Heart left ventricle (tissue), 16 donors: ENCODE results near the gene CDC27. TPM values are rescaled to one million over a fixed set of nuclear protein-coding genes. Genes with fewer than 3 reads are reported as not detected.
A peak's percentile ranks its signal among the peaks of the same experiment; 100 is the strongest.
"Not testable (repeated sequence)": the region's sequence is repeated elsewhere in the genome, so short reads cannot be mapped to it uniquely, and the experiment has no call there.

Experiments
- ATAC-seq, 4 donors: fragments of 200-7000 bp; cut with Tn5 transposase; one replicate each; pipeline ENCODE4 v1.9.1; 2020 to 2022; ENCODE audit warnings: moderate library complexity in 4 of 4, mild to moderate bottlenecking in 3 of 4, moderate number of reproducible peaks in 1 of 4
- DNase-seq, 5 donors: peaks; one replicate each; pipeline ENCODE4 v3.0.0-alpha.2; 2020
- H3K27ac ChIP-seq, 12 donors: fragments of 200-600 bp; sonication (generic) in 4 of 12; one replicate each; pipeline versions ENCODE4 v1.5.0 to v1.8.0; 2016 to 2022; ENCODE audit warnings: mild to moderate bottlenecking in 2 of 12
- H3K27me3 ChIP-seq, 9 donors: fragments of 200-600 bp; sonication (generic) in 2 of 9; one replicate each; pipeline versions ENCODE4 v1.5.1 to v1.8.0; 2016 to 2022; ENCODE audit warnings: mild to moderate bottlenecking in 3 of 9
- H3K36me3 ChIP-seq, 9 donors: fragments of 200-600 bp; sonication (generic) in 2 of 9; one replicate each; pipeline versions ENCODE4 v1.5.0 to v1.8.0; 2018 to 2022; ENCODE audit warnings: mild to moderate bottlenecking in 2 of 9
- H3K4me1 ChIP-seq, 12 donors: fragments of 200-600 bp; sonication (generic) in 4 of 12; one replicate each; pipeline versions ENCODE4 v1.5.0 to v1.8.0; 2016 to 2022; ENCODE audit warnings: mild to moderate bottlenecking in 3 of 12
- H3K4me3 ChIP-seq, 12 donors: fragments of 200-600 bp; sonication (generic) in 4 of 12; one replicate each; pipeline versions ENCODE4 v1.5.0 to v1.8.0; 2017 to 2022; ENCODE audit warnings: mild to moderate bottlenecking in 9 of 12, moderate library complexity in 4 of 12
- H3K9me3 ChIP-seq, 12 donors: fragments of 200-600 bp; sonication (generic) in 4 of 12; one replicate each; pipeline versions ENCODE4 v1.5.0 to v1.8.0; 2016 to 2022; ENCODE audit warnings: mild to moderate bottlenecking in 1 of 12
- CTCF ChIP-seq, 12 donors: fragments of 200-600 bp; sonication (generic) in 4 of 12; IDR thresholded peaks; one replicate each; pipeline versions ENCODE4 v1.5.0 to v1.8.0; 2018 to 2022; ENCODE audit warnings: antibody characterized with exemption in 12 of 12, mild to moderate bottlenecking in 5 of 12
- POLR2A ChIP-seq, 2 donors: fragments of 450-650 bp; IDR thresholded peaks; one replicate each; pipeline ENCODE4 v1.6.1; 2017; ENCODE audit warnings: antibody characterized with exemption in 2 of 2, mild to moderate bottlenecking in 2 of 2, moderate library complexity in 2 of 2
- WGBS, 4 donors: extraction: QIAGEN DNeasy Blood & Tissue Kit in 2 of 4; methylation state at CpG; one replicate each; pipeline versions ENCODE4 v1.1.5 to v1.1.7; 2013 to 2018; 5-methylcytosine and 5-hydroxymethylcytosine counted together
- intact Hi-C, 10 donors: fragments of 100-400 bp; cut with DNase I; formaldehyde crosslinking; loops; one replicate each; pipeline versions ENCODE4 v1.11.1 to v1.14.2; 2022
- polyA plus RNA-seq, 2 donors: library from polyadenylated mRNA; stranded (reverse); fragments of 200-250 nt; gene quantifications; one replicate each; pipeline ENCODE4 v1.2.3, GENCODE V29; 2013
- total RNA-seq, 9 donors: library from RNA; depleted of rRNA in 2 of 9; stranded (reverse); fragments of >200 nt in 2 of 9; fragmentation: NEBNext Ultra II Directional in 3 of 9; extraction: Animal tissue kit (Norgen Biotek cat#: 25700) in 3 of 9; gene quantifications; one replicate each; pipeline versions ENCODE4 v1.1.0 to v1.2.4, GENCODE V29; 2016 to 2023
- donor health status: ischemic (EF 13 %, LVEDD 7.1; RV severe dilation, severe dysfunction).
- donor health status: healthy with polysubstance abuse.
- donor health status: DM: no; HTN: yes; CAD: no.
- donor health status: DM: no; HTN: no; CAD: no.
- donor health status: ischemic (EF 25% LVEDD 6.9; RV normal size, moderate dysfunction).
- donor health status: ischemic (EF 25% LVEDD 5.7; RV mildly dilated, moderate dysfunction).
- donor health status: healthy.
- donor health status: DM: yes; HTN: yes; CAD: no.
- donor health status: ischemic (EF 35%, LVEDD 5.7; RV mildly dilated, moderate dysfunction).
- donor health status: nonischemic (EF 11% LVEDD 7.7; RV severe dilation, severe dysfunction).
- donor health status: DM: yes; HTN: yes; CAD: no.
- donor health status: PGD.
- donor health status: ischemic (EF 29% LVEDD 5.4; RV normal size, mild dysfunction).
- donor health status: nonischemic (EF 23%, LVEDD 6.1; RV moderate dilation, normal function).

CDC27 gene
- total and polyA plus RNA-seq, 11 donors, result 10.4 to 110 (median 78.0) TPM

- Histone ChIP-seq H3K4me1 (peaks cover 0 to 82% (median 55%) of the 10 kb centered on the region in 12 donors), H3K36me3 (peaks cover 0 to 68% (median 52%) of the 10 kb centered on the region in 9 donors), H3K27ac (no peak overlapping the region), H3K4me3 (no peak overlapping the region), H3K27me3 (no peaks in the 10 kb centered on the region), H3K9me3 (no peaks in the 10 kb centered on the region)
- WGBS, 4 donors, result 78 to 99% (median 88%) methylated on average over 3 of the region's 3 CpGs
- intact Hi-C loops, result no loop called here
- TF ChIP-seq CTCF (IDR thresholded peaks at IDR 0.05), result no peak
- ATAC-seq (peak in 2 of 4 donors; percentile 38 to 55), DNase-seq (no peak)
These were observed 10.0 kb downstream of the CDC27 start for GRCh38 chr17:47179141-47179540.

GRCh38 chr17:47177261-47177660 is 11.8 kb downstream of the CDC27 start:
- no peak overlapping the region for H3K4me3 ChIP-seq
- H3K27ac ChIP-seq, result no peak overlapping the region
- H3K36me3 ChIP-seq, result peaks cover 0 to 83% (median 69%) of the 10 kb centered on the region in 9 donors
- H3K9me3 ChIP-seq, result no peaks in the 10 kb centered on the region
- H3K27me3 ChIP-seq, result no peaks in the 10 kb centered on the region
- no peak for DNase-seq
- 91 to 96% (median 93%) methylated on average over 7 of the region's 7 CpGs for WGBS, 4 donors
- no peak for ATAC-seq
- H3K4me1 ChIP-seq, result peaks cover 0 to 78% (median 41%) of the 10 kb centered on the region in 12 donors
- intact Hi-C loops, result no loop called here
- no peak for TF ChIP-seq POLR2A (IDR thresholded peaks at IDR 0.05)
- no peak for TF ChIP-seq CTCF (IDR thresholded peaks at IDR 0.05)

GRCh38 chr17:47176389-47176826 is 12.7 kb downstream of the CDC27 start:
- Histone ChIP-seq H3K36me3 (peaks cover 0 to 83% (median 69%) of the 10 kb centered on the region in 9 donors), H3K27ac (no peak overlapping the region), H3K9me3 (no peaks in the 10 kb centered on the region), H3K4me1 (peaks cover 0 to 74% (median 33%) of the 10 kb centered on the region in 12 donors), H3K4me3 (no peak overlapping the region), H3K27me3 (no peaks in the 10 kb centered on the region)
- 75 to 85% (median 80%) methylated on average over 2 of the region's 2 CpGs for WGBS, 4 donors
- no peak for ATAC-seq
- TF ChIP-seq POLR2A (IDR thresholded peaks at IDR 0.05) (no peak), CTCF (IDR thresholded peaks at IDR 0.05) (no peak)
- intact Hi-C loops, result no loop called here
- no peak for DNase-seq

GRCh38 chr17:47174823-47175222 is 14.3 kb downstream of the CDC27 start:
- H3K9me3 ChIP-seq, H3K27me3 ChIP-seq, H3K27ac ChIP-seq, H3K4me3 ChIP-seq, intact Hi-C loops, DNase-seq, ATAC-seq: not testable (repeated sequence)
- peaks cover 0 to 73% (median 30%) of the 10 kb centered on the region in 12 donors for H3K4me1 ChIP-seq
- peaks cover 0 to 83% (median 68%) of the 10 kb centered on the region in 9 donors for H3K36me3 ChIP-seq
- WGBS, 4 donors, result 90 to 96% (median 92%) methylated on average over 8 of the region's 8 CpGs
